Measurements from ENCODE around the gene TBC1D25.

TBC1D25 gene

DNA sequence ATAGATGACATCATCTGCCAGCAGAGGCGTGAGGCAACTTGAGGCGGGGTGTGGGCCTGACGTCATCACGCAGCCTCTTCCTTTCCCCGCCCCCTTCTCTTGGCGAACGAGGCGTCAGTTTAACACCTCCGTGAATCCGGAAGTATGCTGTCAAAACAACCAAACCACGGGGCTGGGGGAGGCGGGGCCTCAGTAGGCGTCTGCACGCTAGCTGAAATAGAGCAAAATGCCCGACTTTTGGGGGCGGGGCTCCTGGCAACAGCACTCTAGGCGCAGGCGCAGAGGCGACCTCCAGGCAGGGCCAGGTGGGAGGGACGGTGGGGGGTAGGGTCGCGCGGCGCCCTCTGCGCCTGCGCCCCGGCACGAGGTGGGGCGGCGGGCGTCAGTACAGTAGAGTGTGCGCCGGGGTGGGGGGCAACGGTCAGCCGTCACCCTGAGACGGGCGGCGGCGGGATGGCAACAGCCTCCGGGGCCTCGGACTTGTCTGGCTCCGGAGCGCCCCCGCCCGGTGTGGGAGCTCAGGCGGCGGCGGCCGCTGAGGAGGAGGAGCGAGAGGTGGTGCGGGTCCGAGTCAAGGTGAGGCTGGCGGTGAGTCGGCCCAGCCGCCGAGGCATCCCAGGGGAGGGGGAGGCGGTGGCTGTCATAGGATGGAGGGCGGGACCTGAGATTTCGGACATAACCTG is at the start of gene TBC1D25:
Gene TBC1D25 (plus strand): TSS at position 370 of the 683 bp plus-strand sequence. CDS start 84 bp downstream, at position 454.
- DNase-seq (ENCODE audit: low read depth in 2 of 2) = peak; percentile 96

DNA sequence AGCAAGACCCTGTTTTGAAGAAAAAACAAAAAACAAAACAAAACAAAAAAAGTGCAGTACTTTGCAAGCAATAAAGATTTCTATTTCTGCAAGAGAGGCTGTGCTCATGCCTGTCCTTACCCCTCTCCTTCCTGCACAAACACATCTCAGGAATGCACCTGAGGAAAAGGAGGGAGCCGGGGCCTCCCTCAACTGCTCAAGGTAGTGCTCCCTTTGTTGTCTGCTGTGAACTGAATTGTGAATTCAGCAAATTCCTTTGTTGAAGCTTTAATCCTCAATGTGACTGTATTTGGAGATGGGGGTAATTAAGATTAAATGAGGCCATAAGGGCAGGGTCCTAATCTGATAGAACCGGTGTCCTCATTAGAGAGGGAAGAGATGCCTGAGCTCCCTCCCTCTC is 49.6 kb upstream of the TBC1D25 start:
- no peak for DNase-seq (ENCODE audit: low read depth in 2 of 2)

GRCh38 chrX:48490661-48491060 is 48.9 kb upstream of the TBC1D25 start:
- DNase-seq (ENCODE audit: low read depth in 2 of 2) = no peak

DNA sequence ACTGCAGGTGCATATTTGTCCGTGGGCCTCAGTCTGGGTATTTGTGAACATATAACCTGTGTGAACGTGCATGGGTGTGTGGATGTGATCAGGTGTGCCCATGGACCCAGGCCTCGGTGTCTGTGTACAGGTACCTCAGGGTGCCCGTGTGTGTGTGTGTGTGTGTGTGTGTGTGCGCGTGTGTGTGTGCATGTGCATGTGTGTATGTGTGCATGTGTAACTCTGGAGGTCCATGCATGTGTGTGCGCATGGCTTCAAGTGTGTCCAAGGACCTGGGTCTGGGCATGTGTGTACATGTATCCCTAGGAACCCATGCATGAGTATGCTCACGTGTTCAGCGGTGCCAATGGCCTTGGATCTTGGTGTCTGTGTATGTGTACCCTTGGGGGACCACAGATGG is 47.7 kb upstream of the TBC1D25 start:
- DNase-seq (ENCODE audit: low read depth in 2 of 2) = no peak

DNA sequence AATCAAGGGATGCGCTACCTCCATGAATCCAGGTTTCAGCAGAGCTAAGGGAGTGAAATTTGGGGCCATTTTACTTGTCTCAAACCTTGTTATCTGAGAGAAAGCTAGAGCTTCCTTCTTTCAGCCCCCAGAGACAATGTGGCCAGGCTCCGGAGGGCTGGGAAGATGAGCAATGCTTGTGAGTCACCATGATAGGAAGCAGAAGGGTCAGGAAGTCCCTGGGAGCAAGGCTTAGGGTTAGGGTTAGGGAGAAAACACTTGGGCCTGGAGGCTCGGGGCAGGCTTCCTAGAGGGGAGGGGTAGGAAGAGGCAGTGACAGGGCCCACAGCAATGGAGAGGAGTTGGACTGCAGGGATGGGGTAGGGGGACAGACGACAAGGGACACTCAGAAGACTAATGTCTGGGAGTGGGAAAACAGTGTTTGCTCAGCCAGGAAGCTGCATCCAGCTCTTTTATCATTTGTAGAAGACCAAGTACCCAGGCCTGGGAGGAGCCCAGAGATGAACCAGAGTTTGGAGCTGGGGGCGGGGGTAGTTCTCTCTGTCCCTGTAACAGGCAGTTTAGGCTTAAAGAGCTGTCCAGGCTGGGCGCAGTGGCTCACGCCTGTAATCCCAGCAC is 47.1 kb upstream of the TBC1D25 start:
- no peak for DNase-seq (ENCODE audit: low read depth in 2 of 2)

DNA sequence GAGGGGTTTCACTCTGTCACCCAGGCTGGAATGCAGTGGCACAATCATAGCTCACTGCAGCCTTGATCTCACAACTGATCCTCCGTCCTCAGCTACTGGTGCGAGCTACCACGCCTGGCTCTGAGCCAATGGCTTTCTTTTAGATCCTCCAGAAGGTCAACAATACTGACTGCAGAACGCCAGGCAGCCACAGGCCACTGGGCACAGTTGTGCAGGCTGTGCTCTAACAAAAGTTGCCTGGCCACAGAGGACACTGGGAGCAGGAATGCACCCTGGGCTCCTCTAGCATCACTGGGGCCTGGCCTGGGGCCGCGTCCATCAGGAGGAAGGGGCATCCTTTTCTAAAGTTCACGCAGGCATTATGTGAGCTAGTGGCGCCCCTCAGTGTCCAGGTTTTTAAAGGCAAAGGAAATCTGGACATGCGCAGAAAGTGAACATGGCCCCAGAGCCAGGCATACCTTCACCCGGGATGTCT is 45.6 kb upstream of the TBC1D25 start:
- DNase-seq (ENCODE audit: low read depth in 2 of 2) = no peak

- DNase-seq (ENCODE audit: low read depth in 2 of 2) = no peak
Observed at GRCh38 chrX:48496660-48497059, 42.9 kb upstream of the TBC1D25 start.

GRCh38 chrX:48497871-48498270 is 41.6 kb upstream of the TBC1D25 start:
- DNase-seq (ENCODE audit: low read depth in 2 of 2) = no peak

GRCh38 chrX:48498374-48498809 is 41.1 kb upstream of the TBC1D25 start:
- DNase-seq (ENCODE audit: low read depth in 2 of 2) = no peak

DNA sequence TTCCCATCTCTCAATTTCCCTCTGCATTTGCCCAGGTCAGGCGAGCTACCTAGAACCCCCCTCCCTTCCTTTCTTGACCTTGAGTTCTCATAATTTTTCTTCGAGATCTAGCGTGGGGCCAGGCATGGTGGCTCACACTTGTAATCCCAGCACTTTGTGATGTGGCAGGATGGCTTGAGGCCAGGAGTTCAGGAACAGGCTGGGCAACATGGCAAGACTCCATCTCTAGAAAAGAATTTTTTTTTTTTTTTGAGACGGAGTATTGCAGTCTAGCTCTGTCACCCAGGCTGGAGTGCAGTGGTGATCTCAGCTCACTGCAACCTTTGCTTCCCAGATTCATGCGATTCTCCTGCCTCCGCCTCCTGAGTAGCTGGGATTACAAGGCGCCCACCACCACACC is 35.3 kb upstream of the TBC1D25 start:
- DNase-seq (ENCODE audit: low read depth in 2 of 2) = no peak

- DNase-seq (ENCODE audit: low read depth in 2 of 2) = no peak
Observed at GRCh38 chrX:48505481-48505880, 34.0 kb upstream of the TBC1D25 start.

DNA sequence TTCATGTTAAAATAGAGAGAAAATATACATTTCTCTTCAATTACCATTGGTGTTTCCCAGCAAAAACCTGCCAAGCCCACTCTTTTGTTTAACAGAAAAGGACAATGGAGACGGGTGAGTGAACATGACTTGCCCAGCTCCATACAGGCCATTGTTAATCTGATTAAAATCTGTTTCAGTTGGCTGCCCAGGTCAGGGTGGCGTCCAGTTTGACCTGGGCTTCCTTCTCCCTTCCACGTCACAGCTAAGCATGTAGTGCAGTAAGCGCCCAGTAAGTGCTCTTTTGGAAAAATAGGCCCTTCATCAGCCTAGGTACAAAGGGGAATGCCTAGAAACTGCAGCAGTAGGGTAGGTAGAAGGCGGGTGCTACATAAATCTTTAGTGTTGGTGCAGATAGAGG is 32.3 kb upstream of the TBC1D25 start:
- no peak for DNase-seq (ENCODE audit: low read depth in 2 of 2)

GRCh38 chrX:48508400-48509244 is 30.9 kb upstream of the TBC1D25 start, which contains the start of gene PORCN:
TSS of gene PORCN (plus strand) at chrX:48508992. CDS start at chrX:48509821, 829 bp downstream.
- DNase-seq (ENCODE audit: low read depth in 2 of 2) = peak; percentile 53 to 78

DNA sequence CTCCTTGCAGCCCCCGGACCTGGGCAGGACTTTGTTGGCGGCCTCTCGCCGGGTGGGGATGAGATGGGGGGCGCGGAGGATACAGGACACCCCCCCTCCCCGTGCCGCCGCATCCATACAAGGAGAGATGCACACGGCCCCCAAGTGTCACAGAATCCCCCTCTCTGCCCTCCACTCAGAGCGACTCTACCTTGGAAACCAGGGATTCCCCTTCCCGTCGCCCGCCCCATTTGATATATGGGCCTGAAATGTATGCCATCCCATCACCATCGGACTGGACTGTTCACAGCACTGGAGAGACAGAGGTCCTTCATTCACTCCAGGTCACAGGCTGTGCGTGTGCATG is 30.3 kb upstream of the TBC1D25 start:
- no peak for DNase-seq (ENCODE audit: low read depth in 2 of 2)

DNA sequence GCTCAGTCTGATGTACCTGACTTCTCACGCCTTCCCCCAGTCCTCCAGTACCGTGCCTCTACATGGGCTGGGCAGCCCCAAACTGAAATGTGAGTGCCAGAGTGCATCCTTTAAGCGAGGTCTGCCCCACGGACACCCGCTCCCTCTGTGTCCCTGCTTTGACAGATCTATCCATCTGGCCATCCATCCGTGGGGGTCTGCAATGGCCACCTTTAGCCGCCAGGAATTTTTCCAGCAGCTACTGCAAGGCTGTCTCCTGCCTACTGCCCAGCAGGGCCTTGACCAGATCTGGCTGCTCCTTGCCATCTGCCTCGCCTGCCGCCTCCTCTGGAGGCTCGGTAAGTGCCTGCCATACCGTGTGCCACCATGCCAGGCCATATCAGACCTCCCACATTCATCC is 29.9 kb upstream of the TBC1D25 start:
- no peak for DNase-seq (ENCODE audit: low read depth in 2 of 2)

DNA sequence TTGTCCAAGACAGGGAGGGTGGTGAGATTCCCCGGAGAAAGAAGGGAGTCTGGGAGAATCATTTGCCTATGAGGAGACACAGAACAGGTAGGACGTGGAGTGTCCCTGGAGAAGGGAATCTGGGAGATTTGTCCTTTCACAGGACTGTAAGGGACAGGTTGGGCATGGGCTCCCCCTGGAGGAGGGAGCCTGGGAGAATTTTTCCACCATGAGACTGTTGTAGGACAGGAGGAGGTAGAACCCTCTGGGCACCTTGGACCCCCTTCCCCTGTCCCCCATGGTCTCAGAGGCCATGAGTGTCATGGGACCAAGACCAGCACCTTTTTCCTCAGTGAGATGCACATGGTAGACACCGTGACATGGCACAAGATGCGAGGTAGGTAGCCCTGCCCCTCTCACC is 28.0 kb upstream of the TBC1D25 start:
- no peak for DNase-seq (ENCODE audit: low read depth in 2 of 2)

- DNase-seq (ENCODE audit: low read depth in 2 of 2) = no peak
Observed at GRCh38 chrX:48512371-48512935, 27.1 kb upstream of the TBC1D25 start.

- DNase-seq (ENCODE audit: low read depth in 2 of 2) = no peak
Observed at GRCh38 chrX:48513670-48514069, 25.8 kb upstream of the TBC1D25 start.

DNA sequence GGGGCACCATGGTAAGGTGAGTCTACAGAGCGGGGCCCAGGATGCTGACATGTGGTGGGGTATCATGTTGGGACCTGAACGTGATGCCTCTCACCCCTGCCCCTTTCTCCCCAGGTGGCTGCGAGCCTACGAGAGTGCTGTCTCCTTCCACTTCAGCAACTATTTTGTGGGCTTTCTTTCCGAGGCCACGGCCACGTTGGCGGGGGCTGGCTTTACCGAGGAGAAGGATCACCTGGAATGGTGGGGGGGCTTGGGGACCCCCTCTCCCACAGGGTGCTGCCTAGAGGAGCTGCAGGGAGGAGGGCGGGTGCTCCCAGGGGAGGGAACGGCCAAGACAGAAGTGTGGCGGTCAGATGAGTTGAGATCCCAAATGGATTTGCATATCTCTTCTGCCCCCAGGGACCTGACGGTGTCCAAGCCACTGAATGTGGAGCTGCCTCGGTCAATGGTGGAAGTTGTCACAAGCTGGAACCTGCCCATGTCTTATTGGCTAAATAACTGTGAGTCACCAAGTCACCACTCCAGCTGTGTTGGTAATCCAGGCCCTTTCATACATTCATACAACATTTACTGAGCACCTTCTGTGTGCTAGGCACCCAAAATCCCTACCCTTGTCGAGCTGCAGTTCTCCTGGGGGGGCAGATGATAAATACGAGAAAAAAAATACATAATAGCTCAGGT is 25.2 kb upstream of the TBC1D25 start:
- no peak for DNase-seq (ENCODE audit: low read depth in 2 of 2)

GRCh38 chrX:48514868-48515460 is 24.6 kb upstream of the TBC1D25 start:
- no peak for DNase-seq (ENCODE audit: low read depth in 2 of 2)

DNA sequence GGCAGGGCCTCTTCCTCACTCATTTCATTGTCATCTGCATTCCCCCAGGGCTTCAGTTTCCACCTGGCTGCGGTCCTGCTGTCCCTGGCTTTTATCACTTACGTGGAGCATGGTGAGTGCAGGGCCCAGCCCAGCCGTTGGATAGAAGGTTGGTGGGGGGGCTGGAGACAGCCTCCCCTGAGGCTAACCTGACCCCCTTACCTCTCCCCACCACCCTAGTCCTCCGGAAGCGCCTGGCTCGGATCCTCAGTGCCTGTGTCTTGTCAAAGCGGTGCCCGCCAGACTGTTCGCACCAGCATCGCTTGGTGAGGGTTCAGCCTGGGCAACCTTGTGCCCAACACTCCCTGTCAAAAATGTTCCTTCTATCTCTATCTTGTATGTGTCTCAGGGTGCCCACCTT is 23.7 kb upstream of the TBC1D25 start:
- DNase-seq (ENCODE audit: low read depth in 2 of 2) = no peak

Measured in stimulated activated CD8-positive, alpha-beta memory T cell treated with anti-CD3 and anti-CD28 coated beads, Interleukin-7, amount 100 ng/mL, for 4 hours (primary cell).